ENCODE results near the gene TMEM134.

TMEM134 gene

DNA sequence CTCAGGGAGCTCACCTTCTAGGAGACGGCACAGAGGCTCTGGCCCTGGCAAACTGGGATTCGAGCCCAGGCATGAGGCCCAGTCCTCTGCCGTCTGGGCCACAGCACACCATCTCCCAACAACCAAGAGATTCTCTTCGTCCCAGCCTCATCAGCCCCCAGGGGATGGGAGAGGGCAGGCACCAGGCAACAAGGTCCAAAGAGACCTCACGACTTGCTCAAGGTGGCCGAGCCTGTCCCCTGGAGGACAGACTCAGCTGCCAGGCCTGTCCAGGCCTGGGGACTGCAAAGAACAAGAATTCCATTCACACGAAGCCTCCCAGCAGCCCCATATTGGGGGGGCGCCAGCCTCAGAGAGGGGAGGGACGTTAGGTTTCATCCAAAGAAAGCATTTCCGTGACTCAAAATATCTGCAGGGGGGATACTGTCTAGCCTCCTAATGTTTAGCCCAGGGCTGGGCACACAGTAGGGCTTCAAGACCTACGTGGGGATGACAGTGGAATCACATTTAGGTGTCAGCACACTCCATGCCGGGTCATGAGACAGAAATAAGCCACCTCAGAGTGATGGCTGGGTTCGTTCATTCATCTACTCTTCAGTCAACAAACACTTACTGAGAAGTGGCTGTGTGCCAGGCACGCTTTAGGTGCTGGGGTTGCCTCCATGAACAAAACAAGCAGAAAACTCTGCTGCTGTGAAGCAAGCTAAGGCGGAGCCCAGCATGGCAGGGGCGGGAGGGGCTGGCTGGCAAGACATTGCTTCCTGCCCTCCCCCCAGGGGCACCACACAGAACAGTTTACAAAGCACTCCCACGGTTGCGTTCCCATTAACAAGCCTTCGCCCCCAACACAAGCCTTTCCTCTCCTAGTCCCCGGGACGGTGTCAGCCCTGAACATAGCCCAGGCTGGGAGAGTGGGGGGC is 52.4 kb downstream of the TMEM134 start:
- in situ Hi-C loops (cut with MboI; ENCODE audit: low sequenced_read_pairs, unreplicated experiment) = no loop called here
- DNase-seq (ENCODE audit: low spot score) = no peak
- no peak for TF ChIP-seq CTCF (IDR thresholded peaks at IDR 0.05; ENCODE audit: borderline replicate concordance, control extremely low read depth, extremely low read depth, insufficient read depth, missing control alignments)

- TF ChIP-seq CTCF (IDR thresholded peaks at IDR 0.05; ENCODE audit: borderline replicate concordance, control extremely low read depth, extremely low read depth, insufficient read depth, missing control alignments) = no peak
- no peak for DNase-seq (ENCODE audit: low spot score)
- in situ Hi-C loops (cut with MboI; ENCODE audit: low sequenced_read_pairs, unreplicated experiment) = no loop called here
Observed at GRCh38 chr11:67415501-67416304, 53.3 kb downstream of the TMEM134 start, which contains the start of gene CARNS1. Gene CARNS1 (plus strand): TSS chr11:67415678. CDS start chr11:67416200, 522 bp downstream.

DNA sequence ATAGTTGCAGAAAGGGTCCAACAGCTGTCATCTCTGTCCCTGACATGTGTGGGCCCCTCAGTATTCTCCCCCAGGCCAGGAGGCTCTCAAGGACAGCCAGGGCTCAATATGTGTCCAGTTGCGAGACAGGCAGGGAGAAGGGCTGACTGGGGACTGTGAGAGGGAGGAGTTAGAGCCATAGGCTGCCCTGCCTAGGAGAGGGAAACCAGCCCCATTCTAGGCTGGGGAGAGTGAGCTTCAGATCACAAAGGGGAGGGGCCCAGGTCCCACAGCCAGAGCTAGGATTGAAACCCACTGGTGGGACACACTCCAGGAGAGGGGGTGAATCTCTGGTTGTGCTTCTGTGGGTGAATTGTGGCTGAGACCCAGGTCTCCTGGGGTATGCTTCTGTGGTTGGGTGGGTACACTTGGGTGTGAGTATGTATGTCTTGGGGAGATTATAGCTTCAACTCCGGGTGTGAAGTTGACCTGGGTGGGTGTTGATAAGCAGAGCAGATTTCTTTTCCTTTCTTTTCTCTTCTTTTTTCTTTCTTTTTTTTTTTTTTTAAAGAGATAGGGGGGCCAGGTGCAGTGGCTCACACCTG is 55.7 kb downstream of the TMEM134 start:
- in situ Hi-C loops (cut with MboI; ENCODE audit: low sequenced_read_pairs, unreplicated experiment) = no loop called here
- no peak for TF ChIP-seq CTCF (IDR thresholded peaks at IDR 0.05; ENCODE audit: borderline replicate concordance, control extremely low read depth, extremely low read depth, insufficient read depth, missing control alignments)
- no peak for DNase-seq (ENCODE audit: low spot score)

GRCh38 chr11:67412495-67413179 is 56.4 kb downstream of the TMEM134 start:
- DNase-seq (ENCODE audit: low spot score) = no peak
- TF ChIP-seq CTCF (IDR thresholded peaks at IDR 0.05; ENCODE audit: borderline replicate concordance, control extremely low read depth, extremely low read depth, insufficient read depth, missing control alignments) = no peak
- in situ Hi-C loops (cut with MboI; ENCODE audit: low sequenced_read_pairs, unreplicated experiment) = no loop called here

DNA sequence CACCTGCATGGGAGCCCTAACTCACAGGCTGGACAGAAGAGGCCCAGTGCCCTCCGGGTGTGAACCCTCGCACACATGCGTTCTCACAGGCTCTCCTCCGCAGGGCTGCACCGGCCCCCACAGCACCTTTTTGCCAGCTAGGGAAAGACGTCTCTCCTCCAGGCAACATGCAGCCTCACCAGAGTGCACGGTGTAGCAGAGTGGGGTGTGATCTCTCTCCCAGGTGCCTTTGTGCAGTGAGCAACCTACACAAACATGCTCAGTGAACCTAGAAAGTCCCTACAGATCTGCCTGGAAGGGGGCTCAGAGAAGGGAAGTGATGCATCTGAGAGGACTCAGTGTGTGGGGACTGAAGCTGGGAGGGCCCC is 57.3 kb downstream of the TMEM134 start:
- no peak for TF ChIP-seq CTCF (IDR thresholded peaks at IDR 0.05; ENCODE audit: borderline replicate concordance, control extremely low read depth, extremely low read depth, insufficient read depth, missing control alignments)
- no peak for DNase-seq (ENCODE audit: low spot score)
- in situ Hi-C loops (cut with MboI; ENCODE audit: low sequenced_read_pairs, unreplicated experiment) = no loop called here

All from GM13976 (cell line).